ENCODE results near the gene C22orf15.

Gene C22orf15

GRCh38 chr22:23800297-23801237 is 37.8 kb downstream of the C22orf15 start:
- no peak for TF ChIP-seq CTCF (IDR thresholded peaks at IDR 0.05; ENCODE audit: borderline replicate concordance, insufficient read depth, low read depth, low read length)
- H3K4me3 ChIP-seq (ENCODE audit: low read depth, low read length): no peak overlapping the region

GRCh38 chr22:23801238-23801821 is 38.5 kb downstream of the C22orf15 start:
- TF ChIP-seq CTCF (IDR thresholded peaks at IDR 0.05; ENCODE audit: borderline replicate concordance, insufficient read depth, low read depth, low read length): no peak
- H3K4me3 ChIP-seq (ENCODE audit: low read depth, low read length): no peak overlapping the region

- H3K4me3 ChIP-seq (ENCODE audit: low read depth, low read length): no peak overlapping the region
- no peak for TF ChIP-seq CTCF (IDR thresholded peaks at IDR 0.05; ENCODE audit: borderline replicate concordance, insufficient read depth, low read depth, low read length)
These were observed 39.1 kb downstream of the C22orf15 start for GRCh38 chr22:23801886-23802377.

- TF ChIP-seq CTCF (IDR thresholded peaks at IDR 0.05; ENCODE audit: borderline replicate concordance, insufficient read depth, low read depth, low read length): no peak
- H3K4me3 ChIP-seq (ENCODE audit: low read depth, low read length): no peak overlapping the region
These were observed 40.4 kb downstream of the C22orf15 start for GRCh38 chr22:23803001-23803819.

- no peak for TF ChIP-seq CTCF (IDR thresholded peaks at IDR 0.05; ENCODE audit: borderline replicate concordance, insufficient read depth, low read depth, low read length)
- no peak overlapping the region for H3K4me3 ChIP-seq (ENCODE audit: low read depth, low read length)
These were observed 42.0 kb downstream of the C22orf15 start for GRCh38 chr22:23804781-23805291.

- TF ChIP-seq CTCF (IDR thresholded peaks at IDR 0.05; ENCODE audit: borderline replicate concordance, insufficient read depth, low read depth, low read length): no peak
- H3K4me3 ChIP-seq (ENCODE audit: low read depth, low read length): no peak overlapping the region
These were observed 44.0 kb downstream of the C22orf15 start for GRCh38 chr22:23806837-23807236.

Measured in GM12875 (cell line).